CD4-positive, alpha-beta T cell treated with Interleukin-10 for 1 hour (primary cell): ENCODE data around the gene TOX2.

Experiments
- DNase-seq: peaks from one replicate; pipeline ENCODE4 v3.0.0-alpha.2; 2020

The TOX2 gene

GRCh38 chr20:43959079-43959919 is 44.6 kb downstream of the TOX2 start:
- DNase-seq: peak; percentile 57

DNA sequence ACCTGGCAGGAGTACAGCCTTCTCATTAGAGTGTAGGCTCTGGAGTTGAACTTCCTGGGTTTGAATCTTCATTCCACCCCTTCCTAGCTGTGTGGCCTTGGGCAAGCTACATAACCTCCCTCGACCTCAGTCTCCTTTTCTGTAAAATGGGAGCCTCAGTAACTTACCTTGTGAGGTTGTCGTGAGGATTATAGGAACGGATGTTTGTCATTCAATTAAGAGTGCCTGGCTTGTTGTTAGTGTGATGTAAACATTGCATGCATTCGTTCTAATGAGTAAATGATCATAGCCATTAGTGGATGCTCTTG is 45.2 kb downstream of the TOX2 start:
- DNase-seq: no peak

DNA sequence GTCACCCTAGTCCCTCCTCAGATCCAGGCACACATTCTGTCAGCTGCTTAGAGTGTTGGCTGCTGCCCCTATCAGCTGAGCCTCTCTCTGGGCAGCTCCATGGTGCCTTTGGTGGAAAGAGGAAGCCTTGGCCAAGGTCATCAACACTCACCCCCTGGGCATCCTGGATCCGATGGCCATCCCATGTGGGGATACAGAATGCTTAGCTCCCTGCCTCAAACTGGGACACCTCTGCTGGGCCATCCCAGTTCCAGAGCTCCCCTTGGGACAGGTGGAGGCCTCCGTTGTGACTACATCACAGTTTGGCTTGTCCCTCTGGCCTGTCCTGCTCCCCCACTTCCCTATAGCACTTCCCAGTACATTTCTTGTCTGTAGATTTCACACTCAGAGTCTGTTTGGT is 45.6 kb downstream of the TOX2 start:
- DNase-seq: no peak

- no peak for DNase-seq
These were observed 46.5 kb downstream of the TOX2 start for GRCh38 chr20:43961116-43961515.

GRCh38 chr20:43961541-43962471 is 47.2 kb downstream of the TOX2 start:
- no peak for DNase-seq

DNA sequence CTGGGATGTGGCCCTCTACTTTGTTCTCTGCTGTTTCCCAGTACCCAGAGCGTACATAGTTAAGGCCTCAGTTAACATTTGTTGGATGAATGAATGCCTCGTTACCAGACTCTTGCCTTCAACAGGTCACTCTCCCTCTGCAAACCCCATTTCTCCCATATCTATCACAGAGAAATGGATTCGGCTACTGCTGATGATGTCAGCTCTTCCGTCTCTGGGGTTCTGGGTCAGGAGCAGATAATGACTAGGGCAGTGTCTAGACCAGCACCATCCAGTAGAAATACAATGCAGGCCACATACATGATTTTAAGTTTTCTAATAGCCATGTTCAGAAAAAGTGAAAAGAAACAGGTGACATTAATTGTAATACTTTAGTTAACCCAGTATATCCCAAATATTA is 47.9 kb downstream of the TOX2 start:
- no peak for DNase-seq

- no peak for DNase-seq
These were observed 48.6 kb downstream of the TOX2 start for GRCh38 chr20:43963233-43963632.

- DNase-seq: peak; percentile 62
These were observed 49.5 kb downstream of the TOX2 start for GRCh38 chr20:43963872-43964791.

DNA sequence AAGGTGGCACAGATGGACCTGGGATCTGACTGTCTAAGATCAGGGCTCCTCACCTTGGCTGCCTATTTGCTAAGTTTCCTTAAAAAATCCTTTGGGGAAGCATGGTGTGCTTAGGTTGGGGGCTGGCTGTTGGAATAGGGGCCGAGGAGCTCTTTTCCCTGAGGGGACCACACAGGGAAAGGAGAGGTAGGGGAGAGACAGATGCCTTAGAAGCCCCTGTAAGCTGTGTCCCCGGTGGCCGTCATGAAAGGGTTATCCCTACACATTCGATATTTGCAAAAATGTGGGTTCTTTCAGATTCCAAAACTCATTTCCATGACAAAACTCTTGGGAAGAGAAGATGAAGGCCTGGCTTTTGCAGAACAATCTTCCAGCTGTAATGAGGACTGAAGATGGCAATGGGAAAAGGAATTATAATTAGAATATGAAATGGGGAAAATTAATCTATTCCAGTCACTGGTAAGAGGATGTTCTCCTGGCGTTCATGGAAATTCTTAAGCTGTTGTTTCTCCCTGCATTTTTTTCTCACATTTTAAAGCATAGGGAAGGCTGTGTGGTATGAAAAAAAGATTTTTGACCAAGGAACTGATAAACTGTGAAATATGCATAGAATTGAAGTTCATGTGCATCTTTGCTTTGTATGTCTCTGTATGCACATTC is 53.8 kb downstream of the TOX2 start:
- DNase-seq: no peak

DNA sequence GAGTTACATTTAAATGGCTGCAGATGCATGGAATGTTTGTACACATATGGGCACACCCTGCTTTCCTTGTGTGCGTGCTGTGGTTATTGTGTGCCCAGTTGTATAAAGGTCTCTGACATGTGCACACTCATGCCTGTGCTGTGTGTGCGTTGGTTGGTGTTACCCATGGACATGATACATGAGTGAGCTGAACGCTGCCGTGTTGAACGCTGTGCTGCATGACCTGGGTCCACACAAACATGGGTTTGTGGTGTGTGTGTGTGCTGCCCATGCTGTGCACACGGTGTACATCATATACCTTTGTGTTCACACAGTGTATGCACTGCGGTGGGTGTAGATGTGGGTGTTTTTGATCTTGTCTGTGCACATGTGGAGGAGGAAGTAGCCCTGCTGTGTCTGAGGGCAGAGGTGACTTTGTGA is 54.4 kb downstream of the TOX2 start:
- no peak for DNase-seq

- no peak for DNase-seq
These were observed 55.0 kb downstream of the TOX2 start for GRCh38 chr20:43969501-43970182.

DNA sequence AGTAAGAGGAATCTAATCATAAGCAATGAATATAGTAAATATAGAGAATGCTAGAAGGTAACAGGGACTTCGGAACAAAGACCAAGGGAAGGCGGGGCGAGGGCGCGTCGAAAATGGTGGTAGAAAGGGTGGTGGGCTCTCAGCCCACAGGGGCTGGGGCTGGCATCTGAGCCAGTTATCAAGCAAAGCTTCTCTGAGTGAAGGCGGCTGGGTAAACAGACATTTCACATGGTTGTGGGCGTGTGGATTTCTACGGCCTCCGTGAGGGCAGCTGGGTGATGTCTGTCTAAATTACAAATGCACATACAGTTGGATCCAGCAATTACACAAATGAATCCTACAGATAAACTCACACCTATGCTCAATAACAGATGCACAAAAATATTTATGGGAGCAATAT is 56.6 kb downstream of the TOX2 start:
- DNase-seq: no peak

- no peak for DNase-seq
These were observed 57.4 kb downstream of the TOX2 start for GRCh38 chr20:43972051-43972450.

DNA sequence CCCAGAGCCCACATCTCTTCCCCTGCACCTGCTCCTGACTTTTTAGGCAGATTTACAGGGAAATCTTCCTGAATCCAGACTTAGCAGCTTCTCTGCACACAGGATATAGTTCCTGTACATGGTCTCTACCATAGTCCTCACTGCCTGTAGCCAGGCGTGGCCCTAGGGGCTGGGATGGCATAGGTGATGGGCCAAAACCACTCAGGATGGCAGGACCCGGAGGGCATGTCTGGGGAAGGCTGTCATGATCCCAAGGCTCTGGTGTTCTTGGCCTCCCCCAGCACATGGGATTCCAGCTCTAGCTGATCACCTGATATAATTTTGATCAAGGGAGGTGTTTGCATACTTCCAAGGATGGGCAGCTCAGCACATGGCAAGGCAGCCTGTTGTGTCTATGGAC is 58.0 kb downstream of the TOX2 start:
- DNase-seq: no peak

GRCh38 chr20:43973231-43973630 is 58.6 kb downstream of the TOX2 start:
- DNase-seq: no peak

DNA sequence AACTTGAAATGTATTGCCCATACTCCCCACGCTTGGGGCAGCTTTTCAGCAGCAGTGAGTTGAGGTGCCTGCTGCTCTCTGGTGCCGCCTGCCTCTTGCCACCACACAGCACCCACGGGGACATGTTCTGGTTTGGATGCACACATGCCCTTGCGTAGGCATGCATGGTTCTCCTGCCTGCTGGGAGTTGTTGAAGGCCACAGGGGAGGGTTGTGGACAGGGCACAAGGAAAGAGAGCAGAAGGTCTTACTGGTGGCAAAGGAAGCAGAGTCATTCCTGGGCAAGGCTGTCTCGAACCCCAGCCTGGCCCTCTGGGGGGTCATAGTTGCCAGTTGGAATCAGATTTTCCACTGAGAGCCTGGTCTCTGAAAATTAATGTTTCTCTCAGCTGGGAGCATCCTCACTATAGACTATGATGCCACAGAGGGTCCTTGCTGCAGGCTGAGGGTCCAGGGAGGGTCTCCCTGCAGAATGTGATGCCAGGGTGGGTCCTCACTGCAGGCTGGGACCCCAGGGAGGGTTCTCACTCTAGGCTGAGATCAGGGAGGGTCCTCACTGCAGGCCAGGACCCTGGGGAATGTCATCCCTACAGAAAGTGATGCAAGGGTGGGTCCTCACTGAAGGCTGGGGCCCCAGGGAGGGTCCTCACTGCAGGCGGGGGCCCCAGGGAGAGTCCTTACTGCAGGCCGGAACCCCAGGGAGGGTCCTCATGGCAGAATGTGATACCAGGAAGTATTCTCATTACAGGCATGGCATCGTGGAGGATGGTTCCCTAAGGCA is 59.2 kb downstream of the TOX2 start:
- no peak for DNase-seq

DNA sequence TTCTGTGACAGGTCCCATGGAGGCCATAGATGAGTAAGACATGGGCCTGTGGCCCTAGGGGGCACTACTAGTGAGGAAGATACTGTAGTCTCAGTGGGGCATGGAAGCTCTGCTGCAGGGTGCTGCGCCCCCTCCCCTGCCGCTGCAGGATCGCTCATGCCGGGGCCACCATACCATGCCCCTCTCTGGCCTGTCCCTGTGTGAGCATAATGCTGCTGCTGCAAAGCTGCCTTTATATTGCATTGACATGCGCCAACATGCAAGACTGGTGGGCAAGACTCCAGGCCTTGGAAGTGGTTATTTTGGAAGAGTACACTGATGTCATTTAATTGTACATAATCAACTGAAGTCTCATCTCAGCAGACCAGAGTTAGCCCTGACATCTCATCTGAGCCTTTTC is 60.0 kb downstream of the TOX2 start:
- no peak for DNase-seq

- no peak for DNase-seq
These were observed 60.6 kb downstream of the TOX2 start for GRCh38 chr20:43975096-43975768.

DNA sequence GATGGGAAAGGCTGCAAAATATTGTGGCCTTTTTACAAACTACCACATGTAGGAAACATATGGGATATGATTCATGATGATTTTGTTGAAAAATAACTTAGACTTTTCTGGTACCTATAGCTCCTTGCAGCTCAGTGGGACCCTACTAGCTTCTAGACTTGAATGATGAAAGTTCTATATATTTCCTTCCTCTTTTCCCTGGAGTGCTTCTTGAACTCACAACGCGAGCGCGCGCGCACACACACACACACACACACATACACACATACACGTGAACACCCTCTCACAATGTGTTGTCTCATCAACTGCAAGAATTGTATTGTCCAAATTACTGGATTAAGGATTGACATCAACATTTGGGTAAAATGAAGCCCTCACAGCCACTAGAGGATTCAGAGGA is 61.9 kb downstream of the TOX2 start:
- no peak for DNase-seq

DNA sequence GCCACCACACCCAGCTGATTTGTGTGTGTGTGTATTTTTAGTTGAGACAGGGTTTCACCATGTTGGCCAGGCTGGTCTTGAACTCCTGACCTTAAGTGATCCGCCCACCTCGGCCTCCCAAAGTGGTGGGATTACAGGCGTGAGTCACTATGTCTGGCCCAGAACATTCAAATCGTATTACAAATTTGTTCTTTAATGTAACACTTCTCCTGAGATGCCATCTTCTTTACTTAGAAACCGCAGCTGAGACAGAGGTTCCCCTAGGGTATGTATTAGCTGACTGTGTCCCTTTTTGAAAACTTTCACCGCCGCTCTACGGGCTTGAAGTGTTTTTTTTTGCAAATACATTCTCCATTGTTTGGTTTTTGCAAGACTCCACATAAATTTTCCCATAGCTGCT is 62.6 kb downstream of the TOX2 start:
- no peak for DNase-seq
